Esophagus squamous epithelium (tissue), 5 donors: Measurements from ENCODE around the gene PLEKHG2. TPM values are rescaled to one million over a fixed set of nuclear protein-coding genes. Genes with fewer than 3 reads are reported as not detected.

ENCODE experiments used
- DNase-seq: peaks from one replicate; lab custom pipeline; 2025; lab: John Stamatoyannopoulos, UW
- H3K27ac ChIP-seq, 4 donors: fragments of 200-600 bp; sonication (generic); one replicate each; pipeline ENCODE4 v1.5.1; 2016 to 2019; ENCODE audit warnings: mild to moderate bottlenecking in 1 of 4
- H3K27me3 ChIP-seq, 4 donors: fragments of 200-600 bp; sonication (generic); 1 replicate in 3 of 4; 2 replicates in 1 of 4; pipeline versions ENCODE4 v1.5.1 to v1.6.0; 2017 to 2021; ENCODE audit warnings: antibody characterized with exemption in 1 of 4
- H3K36me3 ChIP-seq, 3 donors: fragments of 200-600 bp; sonication (generic); one replicate each; pipeline ENCODE4 v1.5.1; 2016 to 2019
- H3K4me1 ChIP-seq, 3 donors: fragments of 200-600 bp; sonication (generic); one replicate each; pipeline ENCODE4 v1.5.1; 2017 to 2019
- H3K4me3 ChIP-seq, 4 donors: fragments of 200-600 bp; sonication (generic); 1 replicate in 3 of 4; 2 replicates in 1 of 4; pipeline ENCODE4 v1.5.1; 2016 to 2019; ENCODE audit warnings: mild to moderate bottlenecking in 2 of 4, moderate library complexity in 1 of 4
- H3K9me3 ChIP-seq, 3 donors: fragments of 200-600 bp; sonication (generic); one replicate each; pipeline ENCODE4 v1.5.1; 2016 to 2019
- POLR2A ChIP-seq, 4 donors: fragments of 450-650 bp; IDR thresholded peaks; one replicate each; pipeline ENCODE4 v1.6.1; 2017; ENCODE audit warnings: antibody characterized with exemption in 4 of 4, mild to moderate bottlenecking in 4 of 4, moderate library complexity in 3 of 4
- WGBS, 2 donors: methylation state at CpG; one replicate each; pipeline ENCODE4 v1.1.5; 2018; 5-methylcytosine and 5-hydroxymethylcytosine counted together
- intact Hi-C: fragments of 100-400 bp; cut with DNase I; formaldehyde crosslinking; loops from one replicate; pipeline ENCODE4 v1.15.0; 2022
- total RNA-seq, 4 donors: library from RNA; depleted of rRNA; stranded (reverse); fragments of >200 nt; gene quantifications; one replicate each; pipeline ENCODE4 v1.1.0, GENCODE V29; 2016
- TF ChIP-seq, protein P1 (sequence below), 6 experiments: fragments of 450-650 bp in 4 of 6; fragments of 200-600 bp in 2 of 6; sonication (generic) in 2 of 6; IDR thresholded peaks; one replicate each; pipeline ENCODE4 v1.5.1; 2016 to 2019; ENCODE audit warnings: antibody characterized with exemption in 6 of 6, mild to moderate bottlenecking in 4 of 6, moderate library complexity in 4 of 6
- donor health status: DM: yes; HTN: yes; CAD: no.

The PLEKHG2 gene
- total RNA-seq, 4 donors from 2014 or later = 4.8 to 9.3 (median 7.6) TPM

DNA sequence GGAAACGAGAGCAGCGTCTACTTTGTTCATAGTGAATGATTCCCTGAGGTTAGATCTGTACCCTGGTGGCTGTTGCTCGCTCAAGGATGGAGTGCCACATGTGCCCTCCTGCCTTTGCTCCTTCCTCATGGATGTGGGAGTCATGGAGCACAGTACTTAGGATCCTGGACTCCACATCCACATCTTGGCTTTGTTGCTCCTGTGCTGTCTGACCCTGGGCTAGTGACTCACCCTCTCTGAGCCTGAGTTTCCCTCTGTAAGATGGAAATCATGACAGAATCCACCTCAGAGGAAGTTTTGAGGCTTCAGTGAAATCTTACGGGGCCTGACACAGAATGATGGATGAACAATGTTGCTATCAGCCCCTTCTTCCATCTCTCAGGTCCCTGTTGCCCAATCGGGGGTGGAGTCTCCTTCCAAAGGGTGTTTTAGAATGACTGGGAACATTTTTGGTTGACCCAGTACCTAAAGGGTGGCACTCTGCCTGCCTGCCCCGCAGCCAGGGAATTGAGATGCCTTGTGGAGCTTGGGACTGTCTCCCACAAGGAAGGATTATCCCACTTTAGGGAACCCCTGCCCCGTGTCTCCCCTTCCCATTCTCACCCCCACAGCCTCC, 58.4 kb downstream of the PLEKHG2 start:
- intact Hi-C loops = loop anchor here (10.0 kb wide), 1 partner anchor 64 kb away; the partner anchor contains the start of gene EID2B

DNA sequence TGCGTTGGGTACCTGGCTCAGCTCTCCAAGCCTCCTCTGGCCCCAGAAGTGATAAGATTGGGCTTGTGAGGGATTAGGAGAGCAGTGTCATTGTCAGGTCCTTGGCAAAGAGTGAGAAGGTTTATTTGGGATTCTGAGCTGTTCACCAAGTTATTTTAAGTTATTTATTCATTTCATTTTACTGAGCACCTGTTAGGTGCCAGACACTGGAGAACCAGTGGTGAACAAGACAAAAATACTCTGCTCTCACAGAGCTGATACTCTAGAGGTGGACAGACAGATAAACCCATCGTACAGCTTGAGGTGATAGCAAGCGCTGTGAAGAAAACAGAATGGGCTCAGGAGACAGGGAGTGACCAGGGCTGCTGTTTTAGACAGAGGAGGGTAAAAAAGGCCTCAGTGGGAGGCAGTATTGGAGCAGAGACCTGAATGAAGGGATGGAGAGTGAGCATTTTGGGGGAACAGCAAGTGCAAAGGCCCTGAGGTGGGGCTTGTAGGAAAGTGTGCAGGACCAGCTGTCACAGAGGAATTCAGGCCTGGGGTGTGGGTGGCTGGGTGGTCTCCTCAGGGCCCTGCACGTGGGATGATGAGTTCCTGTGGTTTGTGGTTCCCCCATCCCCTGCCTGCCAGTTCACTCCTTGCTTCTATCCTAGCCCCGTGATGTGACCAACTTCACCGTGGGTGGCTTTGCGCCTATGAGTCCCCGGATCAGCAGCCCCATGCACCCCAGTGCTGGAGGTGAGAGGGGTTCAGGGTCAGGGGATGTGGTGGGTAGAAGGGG, 59.5 kb downstream of the PLEKHG2 start:
- Histone ChIP-seq H3K27me3 (no peaks in the 10 kb centered on the region), H3K36me3 (peaks cover 61 to 100% (median 80%) of the 10 kb centered on the region in 3 donors), H3K9me3 (no peaks in the 10 kb centered on the region), H3K27ac (no peak overlapping the region), H3K4me3 (no peak overlapping the region), H3K4me1 (no peaks in the 10 kb centered on the region)
- 84 to 88% methylated on average over 4 to 5 of the region's 8 CpGs for WGBS, 2 donors
- no peak for DNase-seq
- TF ChIP-seq, protein P1, sequence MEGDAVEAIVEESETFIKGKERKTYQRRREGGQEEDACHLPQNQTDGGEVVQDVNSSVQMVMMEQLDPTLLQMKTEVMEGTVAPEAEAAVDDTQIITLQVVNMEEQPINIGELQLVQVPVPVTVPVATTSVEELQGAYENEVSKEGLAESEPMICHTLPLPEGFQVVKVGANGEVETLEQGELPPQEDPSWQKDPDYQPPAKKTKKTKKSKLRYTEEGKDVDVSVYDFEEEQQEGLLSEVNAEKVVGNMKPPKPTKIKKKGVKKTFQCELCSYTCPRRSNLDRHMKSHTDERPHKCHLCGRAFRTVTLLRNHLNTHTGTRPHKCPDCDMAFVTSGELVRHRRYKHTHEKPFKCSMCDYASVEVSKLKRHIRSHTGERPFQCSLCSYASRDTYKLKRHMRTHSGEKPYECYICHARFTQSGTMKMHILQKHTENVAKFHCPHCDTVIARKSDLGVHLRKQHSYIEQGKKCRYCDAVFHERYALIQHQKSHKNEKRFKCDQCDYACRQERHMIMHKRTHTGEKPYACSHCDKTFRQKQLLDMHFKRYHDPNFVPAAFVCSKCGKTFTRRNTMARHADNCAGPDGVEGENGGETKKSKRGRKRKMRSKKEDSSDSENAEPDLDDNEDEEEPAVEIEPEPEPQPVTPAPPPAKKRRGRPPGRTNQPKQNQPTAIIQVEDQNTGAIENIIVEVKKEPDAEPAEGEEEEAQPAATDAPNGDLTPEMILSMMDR (IDR thresholded peaks at IDR 0.05) = no peak
- no peak for TF ChIP-seq POLR2A (IDR thresholded peaks at IDR 0.05)
- intact Hi-C loops = loop anchor here (10.0 kb wide), 1 partner anchor 63 kb away; the partner anchor contains the start of gene EID2B

More for the DNA sequence above, 58.4 kb downstream of the PLEKHG2 start:
- Histone ChIP-seq H3K27me3 (no peaks in the 10 kb centered on the region), H3K27ac (no peak overlapping the region), H3K9me3 (no peaks in the 10 kb centered on the region), H3K4me1 (no peaks in the 10 kb centered on the region), H3K4me3 (no peak overlapping the region), H3K36me3 (peaks cover 65 to 100% (median 86%) of the 10 kb centered on the region in 3 donors)
- WGBS, 2 donors = 78 to 88% methylated on average over 3 to 7 of the region's 7 CpGs
- DNase-seq = no peak
- no peak for TF ChIP-seq POLR2A (IDR thresholded peaks at IDR 0.05)
- TF ChIP-seq, protein P1 (IDR thresholded peaks at IDR 0.05) = no peak

DNA sequence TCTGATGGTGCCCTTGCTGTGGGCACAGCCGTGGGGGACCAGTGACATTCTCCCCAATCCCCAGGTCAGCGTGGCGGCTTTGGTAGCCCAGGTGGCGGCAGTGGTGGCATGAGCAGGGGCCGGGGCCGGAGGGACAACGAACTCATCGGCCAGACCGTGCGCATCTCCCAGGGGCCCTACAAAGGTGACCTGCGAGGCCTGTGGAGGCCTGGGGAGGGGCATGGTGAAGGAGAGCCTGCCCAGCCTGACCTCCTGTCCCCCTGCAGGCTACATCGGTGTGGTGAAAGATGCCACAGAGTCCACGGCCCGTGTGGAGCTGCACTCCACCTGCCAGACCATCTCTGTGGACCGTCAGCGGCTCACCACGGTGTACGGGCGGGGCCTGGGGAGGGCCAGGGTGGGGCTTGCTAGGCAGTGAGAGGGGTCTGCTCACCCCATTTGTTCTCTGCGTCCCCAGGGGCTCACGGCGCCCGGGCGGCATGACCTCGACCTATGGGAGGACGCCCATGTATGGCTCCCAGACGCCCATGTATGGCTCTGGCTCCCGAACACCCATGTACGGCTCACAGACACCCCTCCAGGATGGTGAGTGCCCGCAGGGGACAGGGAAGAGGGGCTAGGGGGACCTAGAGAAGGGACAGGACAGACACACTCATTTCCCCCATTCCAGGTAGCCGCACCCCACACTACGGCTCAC, 60.4 kb downstream of the PLEKHG2 start:
- no peak overlapping the region for H3K27ac ChIP-seq
- intact Hi-C loops = loop anchor here (10.0 kb wide), 1 partner anchor 62 kb away; the partner anchor contains the start of gene EID2B
- TF ChIP-seq, protein P1 (IDR thresholded peaks at IDR 0.05) = no peak
- TF ChIP-seq POLR2A (IDR thresholded peaks at IDR 0.05) = no peak
- H3K4me3 ChIP-seq = no peak overlapping the region
- peaks cover 59 to 92% (median 78%) of the 10 kb centered on the region in 3 donors for H3K36me3 ChIP-seq
- no peaks in the 10 kb centered on the region for H3K4me1 ChIP-seq
- H3K27me3 ChIP-seq = no peaks in the 10 kb centered on the region
- WGBS, 2 donors = 84 to 92% methylated on average over 5 to 10 of the region's 32 CpGs
- DNase-seq = no peak
- H3K9me3 ChIP-seq = no peaks in the 10 kb centered on the region

DNA sequence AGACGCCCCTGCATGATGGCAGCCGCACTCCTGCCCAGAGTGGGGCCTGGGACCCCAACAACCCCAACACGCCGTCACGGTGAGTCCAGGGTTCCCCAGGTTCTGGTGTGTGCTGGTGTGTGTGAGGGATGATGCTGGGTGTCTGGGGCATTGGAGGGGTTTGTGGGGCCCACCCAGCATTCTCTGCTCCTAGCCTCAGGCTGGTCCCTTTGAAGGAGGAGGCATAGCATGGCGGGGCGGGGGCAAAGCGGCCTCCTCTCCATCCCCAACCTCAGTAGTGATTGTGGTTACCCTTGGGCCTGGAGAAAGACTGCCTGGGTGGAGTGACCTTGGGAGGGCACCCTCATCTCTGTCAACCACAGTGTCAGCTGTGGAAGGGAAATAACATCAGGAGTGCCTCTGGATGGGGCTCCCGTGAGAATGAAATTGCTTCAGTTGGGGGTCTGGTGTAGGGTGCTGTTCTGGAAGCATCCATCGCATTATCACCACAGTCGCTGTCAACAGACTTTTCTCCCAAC, 61.0 kb downstream of the PLEKHG2 start:
- H3K4me1 ChIP-seq = no peaks in the 10 kb centered on the region
- H3K4me3 ChIP-seq = no peak overlapping the region
- TF ChIP-seq POLR2A (IDR thresholded peaks at IDR 0.05) = no peak
- TF ChIP-seq, protein P1 (IDR thresholded peaks at IDR 0.05) = no peak
- H3K27me3 ChIP-seq = no peaks in the 10 kb centered on the region
- WGBS, 2 donors = 80% methylated on average over 7 to 8 of the region's 11 CpGs
- peaks cover 55 to 86% (median 72%) of the 10 kb centered on the region in 3 donors for H3K36me3 ChIP-seq
- DNase-seq = no peak
- intact Hi-C loops = loop anchor here (10.0 kb wide), 1 partner anchor 61 kb away; the partner anchor contains the start of gene EID2B
- H3K27ac ChIP-seq = no peak overlapping the region
- H3K9me3 ChIP-seq = no peaks in the 10 kb centered on the region
